Stimulated activated effector memory CD8-positive, alpha-beta T cell treated with anti-CD3 and anti-CD28 coated beads, Interleukin-12 subunit alpha, Interleukin-12 subunit beta, amount 100 ng/mL, for 72 hours (primary cell): ENCODE results near the gene EPS8L1.
"Not testable (repeated sequence)": the region's sequence is repeated elsewhere in the genome, so short reads cannot be mapped to it uniquely, and the experiment has no call there.

Experiments
- ATAC-seq: fragments of 150-1000 bp; cut with Tn5 transposase; 2 replicates; pipeline ENCODE4 v1.10.0; 2021
- DNase-seq, 2 donors: peaks; one replicate each; pipeline ENCODE4 v3.0.0; 2021 to 2022; ENCODE audit warnings: low spot score in 2 of 2
- H3K27ac Mint-ChIP-seq: one replicate; pipeline ENCODE4 v1.8.0; 2022; ENCODE audit warnings: mild to moderate bottlenecking, mixed read lengths
- H3K36me3 Mint-ChIP-seq: one replicate; pipeline ENCODE4 v1.8.0; 2022; ENCODE audit warnings: mild to moderate bottlenecking, mixed read lengths
- H3K4me1 Mint-ChIP-seq: one replicate; pipeline ENCODE4 v1.8.0; 2022; ENCODE audit warnings: mixed read lengths
- H3K4me3 Mint-ChIP-seq: one replicate; pipeline ENCODE4 v1.8.0; 2022; ENCODE audit warnings: mild to moderate bottlenecking, mixed read lengths
- H3K9me3 Mint-ChIP-seq: one replicate; pipeline ENCODE4 v1.8.0; 2022; ENCODE audit warnings: mixed read lengths

Gene EPS8L1

DNA sequence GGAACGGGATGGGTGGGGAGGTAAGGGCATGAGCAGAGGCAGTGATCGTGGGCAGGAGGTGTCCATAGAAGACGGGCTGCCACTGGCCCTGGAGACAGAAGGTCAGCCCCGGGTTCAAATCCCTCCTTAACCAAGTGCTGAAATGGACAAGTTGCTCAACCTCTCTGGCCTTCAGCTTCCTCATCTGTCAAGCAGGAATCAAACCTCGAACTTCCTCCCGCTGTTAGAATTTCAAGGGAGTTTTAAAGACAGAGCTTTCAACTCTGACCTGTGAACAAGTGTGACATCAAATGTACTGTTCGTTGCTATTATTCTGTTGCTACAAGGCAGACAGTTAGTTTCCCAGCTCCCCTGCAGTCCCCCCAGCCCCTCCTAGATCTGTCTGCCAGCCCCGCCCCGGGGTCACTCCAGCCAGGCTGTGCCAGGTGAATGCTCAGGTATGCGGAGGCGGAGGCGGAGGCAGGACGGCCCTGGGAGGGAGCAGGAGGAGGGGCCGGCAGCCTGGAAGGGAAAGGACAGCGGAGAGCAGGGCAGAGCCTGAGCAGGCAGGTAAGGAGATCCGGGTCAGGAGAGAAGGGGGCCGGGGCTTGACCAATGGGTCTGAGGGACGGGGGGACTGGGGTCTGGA, at the start of gene EPS8L1:
EPS8L1 (plus strand) TSS at position 499 of the 628 bp plus-strand sequence. CDS start 576 bp downstream, outside the sequence.
- H3K4me3 Mint-ChIP-seq = no peak within 1 kb of the TSS
- no peaks in the 10 kb centered on the region for H3K36me3 Mint-ChIP-seq
- no peaks in the 10 kb centered on the region for H3K9me3 Mint-ChIP-seq
- H3K4me1 Mint-ChIP-seq = peaks cover 15% of the 10 kb centered on the region
- no peak within 1 kb of the TSS for H3K27ac Mint-ChIP-seq
- DNase-seq (no peak), ATAC-seq (no peak)

- not testable (repeated sequence) for H3K4me1 Mint-ChIP-seq, ATAC-seq, H3K4me3 Mint-ChIP-seq, DNase-seq, H3K36me3 Mint-ChIP-seq, H3K27ac Mint-ChIP-seq
- H3K9me3 Mint-ChIP-seq = peaks cover 11% of the 10 kb centered on the region
These were observed 48.6 kb upstream of the EPS8L1 start for GRCh38 chr19:55027140-55027471.

DNA sequence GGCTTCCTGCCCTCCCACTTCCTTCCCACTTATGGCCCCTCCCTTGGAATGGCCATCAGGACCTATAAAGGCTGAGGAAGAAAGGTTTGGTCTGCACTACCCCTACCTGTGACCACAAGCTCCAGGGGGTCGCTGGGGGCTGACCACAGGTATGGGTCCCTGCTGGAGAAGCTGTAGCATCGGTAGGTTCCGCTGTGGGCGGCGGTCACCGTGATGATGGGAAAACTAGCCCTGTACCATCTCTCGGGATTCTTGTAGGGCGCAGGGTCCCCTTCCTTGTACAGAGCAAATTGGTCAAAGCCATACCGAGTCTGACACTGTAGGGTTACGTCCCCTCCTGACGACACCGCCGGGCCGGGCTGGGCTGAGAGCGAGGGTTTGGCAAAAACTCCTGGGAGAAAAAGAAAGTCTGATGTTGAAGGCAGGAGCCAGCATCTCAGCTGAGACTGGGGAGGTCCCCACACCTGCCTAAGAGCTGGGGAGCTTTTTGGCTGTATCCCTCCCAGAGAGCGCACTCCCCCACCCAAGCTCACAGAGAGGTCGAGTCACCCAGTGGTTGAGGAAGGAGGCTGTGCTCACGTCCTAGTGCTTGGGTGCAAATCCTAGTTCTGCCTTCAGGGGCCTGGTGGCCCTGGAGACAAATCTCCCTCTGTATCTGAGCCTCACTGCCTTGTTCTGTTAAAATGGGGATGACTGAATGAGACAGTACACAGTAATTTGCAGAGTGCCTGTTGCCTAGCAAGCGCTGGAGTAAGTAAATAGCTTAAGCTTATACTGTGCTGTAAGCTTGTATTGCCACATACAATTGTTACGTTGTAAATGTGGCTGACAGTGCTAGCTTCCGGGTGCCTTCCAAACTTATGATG, 48.0 kb upstream of the EPS8L1 start:
- no peak overlapping the region for H3K4me3 Mint-ChIP-seq
- no peaks in the 10 kb centered on the region for H3K4me1 Mint-ChIP-seq
- ATAC-seq = no peak
- H3K27ac Mint-ChIP-seq = no peak overlapping the region
- H3K9me3 Mint-ChIP-seq = peaks cover 11% of the 10 kb centered on the region
- DNase-seq = no peak
- no peaks in the 10 kb centered on the region for H3K36me3 Mint-ChIP-seq

- Mint-ChIP-seq H3K36me3 (no peaks in the 10 kb centered on the region), H3K4me3 (no peak overlapping the region), H3K9me3 (peaks cover 7% of the 10 kb centered on the region), H3K4me1 (no peaks in the 10 kb centered on the region), H3K27ac (no peak overlapping the region)
- DNase-seq (no peak), ATAC-seq (no peak)
These were observed 46.9 kb upstream of the EPS8L1 start for GRCh38 chr19:55028757-55029156.

DNA sequence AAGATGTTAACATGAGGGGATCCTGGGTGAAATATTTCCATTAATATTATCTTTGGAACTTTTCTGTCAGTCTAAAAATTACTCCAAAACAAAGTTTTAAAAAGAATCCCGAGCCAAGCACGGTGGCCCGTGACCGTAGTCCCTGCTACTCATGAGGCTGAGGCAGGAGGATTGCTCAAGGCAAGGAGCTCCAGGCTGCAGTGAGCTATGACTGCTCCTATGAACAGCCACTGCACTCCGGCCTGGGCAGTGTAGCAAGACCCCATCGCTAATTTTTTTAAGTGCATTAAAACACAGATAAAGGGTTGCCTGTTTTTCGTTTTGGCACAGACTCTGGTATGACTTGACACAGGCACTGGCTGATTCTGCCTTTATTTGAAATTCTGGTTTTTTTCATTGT, 44.5 kb upstream of the EPS8L1 start:
- H3K4me1 Mint-ChIP-seq = no peaks in the 10 kb centered on the region
- H3K9me3 Mint-ChIP-seq = peaks cover 2% of the 10 kb centered on the region
- no peak overlapping the region for H3K4me3 Mint-ChIP-seq
- no peak overlapping the region for H3K27ac Mint-ChIP-seq
- DNase-seq (no peak), ATAC-seq (no peak)
- H3K36me3 Mint-ChIP-seq = no peaks in the 10 kb centered on the region

DNA sequence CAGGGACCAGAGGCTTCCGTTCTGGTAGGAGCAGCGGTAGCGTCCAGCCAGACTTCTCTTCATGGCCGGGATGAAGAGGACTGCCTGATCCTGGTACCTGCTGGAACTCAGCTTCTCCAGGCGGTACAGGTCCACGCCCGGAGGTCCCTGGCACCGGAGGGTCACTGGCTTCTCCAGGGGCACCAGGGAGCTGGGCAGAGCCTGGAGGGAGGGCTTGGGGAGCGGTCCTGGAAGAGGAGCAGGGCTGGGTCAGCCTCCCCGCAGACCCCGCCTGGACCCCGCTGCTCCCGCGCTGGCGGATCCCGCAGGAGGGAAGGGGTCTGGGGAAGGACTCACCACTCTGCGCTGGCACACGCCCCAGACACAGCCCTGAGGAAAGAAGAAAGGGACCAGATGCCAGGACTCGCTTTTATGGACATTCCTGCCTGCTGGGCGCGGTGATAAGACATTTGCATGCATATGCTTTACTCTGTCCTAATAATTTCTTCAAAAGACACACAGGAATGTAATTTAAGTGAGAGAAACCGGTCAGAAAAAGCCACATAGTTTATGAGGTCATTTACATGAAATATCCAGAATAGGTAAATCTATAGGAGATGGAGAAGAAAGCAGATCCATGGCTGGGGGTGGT, 43.4 kb upstream of the EPS8L1 start:
- H3K4me1 Mint-ChIP-seq = no peaks in the 10 kb centered on the region
- no peak overlapping the region for H3K27ac Mint-ChIP-seq
- H3K9me3 Mint-ChIP-seq = no peaks in the 10 kb centered on the region
- H3K36me3 Mint-ChIP-seq = no peaks in the 10 kb centered on the region
- ATAC-seq = no peak
- no peak overlapping the region for H3K4me3 Mint-ChIP-seq
- DNase-seq = no peak

DNA sequence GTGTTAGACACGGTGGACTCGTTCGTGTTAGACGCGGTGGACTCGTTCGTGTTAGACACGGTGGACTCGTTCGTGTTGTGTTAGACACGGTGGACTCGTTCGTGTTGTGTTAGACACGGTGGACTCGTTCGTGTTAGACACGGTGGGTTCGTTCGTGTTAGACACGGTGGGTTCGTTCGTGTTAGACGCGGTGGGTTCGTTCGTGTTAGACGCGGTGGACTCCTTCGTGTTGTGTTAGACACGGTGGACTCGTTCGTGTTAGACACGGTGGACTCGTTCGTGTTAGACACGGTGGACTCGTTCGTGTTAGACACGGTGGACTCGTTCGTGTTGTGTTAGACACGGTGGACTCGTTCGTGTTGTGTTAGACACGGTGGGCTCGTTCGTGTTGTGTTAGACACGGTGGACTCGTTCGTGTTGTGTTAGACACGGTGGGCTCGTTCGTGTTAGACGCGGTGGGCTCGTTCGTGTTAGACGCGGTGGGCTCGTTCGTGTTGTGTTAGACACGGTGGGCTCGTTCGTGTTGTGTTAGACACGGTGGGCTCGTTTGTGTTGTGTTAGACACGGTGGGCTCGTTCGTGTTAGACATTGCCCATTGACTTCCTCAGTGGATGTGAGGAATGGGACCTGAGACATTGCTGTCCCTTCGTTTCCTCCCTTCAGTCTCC, 42.6 kb upstream of the EPS8L1 start:
- not testable (repeated sequence) for H3K27ac Mint-ChIP-seq, H3K4me3 Mint-ChIP-seq, DNase-seq, H3K36me3 Mint-ChIP-seq, H3K4me1 Mint-ChIP-seq, ATAC-seq, H3K9me3 Mint-ChIP-seq

DNA sequence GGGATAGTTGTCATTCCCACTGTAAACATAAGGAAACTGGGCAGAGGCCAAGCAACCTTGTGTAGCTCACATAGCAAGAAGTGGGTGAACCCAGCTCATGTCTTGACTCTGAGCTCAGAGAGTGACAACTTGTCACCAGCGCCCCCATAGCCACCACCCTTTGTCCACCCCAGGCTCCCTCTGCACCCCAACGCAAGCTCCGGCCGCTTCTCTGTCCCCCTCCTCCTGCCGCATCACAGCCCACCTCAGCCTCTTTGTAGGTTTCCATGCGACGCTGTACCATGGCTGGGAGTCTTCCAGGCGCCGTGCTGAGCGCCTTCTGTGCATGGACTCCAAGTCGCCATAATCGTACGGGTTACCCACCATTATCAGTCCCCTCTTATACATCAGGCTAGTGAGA, 40.9 kb upstream of the EPS8L1 start:
- Mint-ChIP-seq H3K4me1 (no peaks in the 10 kb centered on the region), H3K27ac (no peak overlapping the region), H3K4me3 (no peak overlapping the region), H3K36me3 (no peaks in the 10 kb centered on the region), H3K9me3 (no peaks in the 10 kb centered on the region)
- ATAC-seq = no peak
- no peak for DNase-seq

DNA sequence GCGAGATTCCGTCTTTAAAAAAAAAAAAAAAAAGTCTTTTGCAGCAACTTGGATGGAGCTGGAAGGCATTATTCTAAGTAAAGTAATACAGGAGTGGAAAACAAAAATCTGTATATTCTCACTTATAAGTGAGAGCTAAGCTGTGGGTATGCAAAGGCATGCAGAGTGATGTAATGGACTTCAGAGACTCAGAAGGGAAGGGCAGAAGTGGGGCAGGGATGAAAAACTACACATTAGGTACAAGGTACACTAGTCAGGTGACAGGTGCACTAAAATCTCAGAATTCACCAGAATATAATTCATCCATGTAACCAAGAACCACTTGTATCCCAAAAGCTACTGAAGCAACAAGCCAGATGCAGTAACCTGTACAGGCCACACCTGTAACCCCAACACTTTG, 39.6 kb upstream of the EPS8L1 start:
- Mint-ChIP-seq H3K36me3 (no peaks in the 10 kb centered on the region), H3K9me3 (no peaks in the 10 kb centered on the region), H3K4me3 (no peak overlapping the region), H3K27ac (no peak overlapping the region), H3K4me1 (peaks cover under 1% of the 10 kb centered on the region)
- ATAC-seq (no peak), DNase-seq (no peak)

- DNase-seq, H3K36me3 Mint-ChIP-seq, H3K9me3 Mint-ChIP-seq, H3K4me3 Mint-ChIP-seq, H3K27ac Mint-ChIP-seq, ATAC-seq: not testable (repeated sequence)
- peaks cover 16% of the 10 kb centered on the region for H3K4me1 Mint-ChIP-seq
These were observed 38.1 kb upstream of the EPS8L1 start for GRCh38 chr19:55037603-55038002.

GRCh38 chr19:55040654-55041053, 35.0 kb upstream of the EPS8L1 start:
- not testable (repeated sequence) for H3K27ac Mint-ChIP-seq, ATAC-seq, H3K4me3 Mint-ChIP-seq, H3K9me3 Mint-ChIP-seq, DNase-seq
- Mint-ChIP-seq H3K36me3 (peaks cover 27% of the 10 kb centered on the region), H3K4me1 (peaks cover 19% of the 10 kb centered on the region)

DNA sequence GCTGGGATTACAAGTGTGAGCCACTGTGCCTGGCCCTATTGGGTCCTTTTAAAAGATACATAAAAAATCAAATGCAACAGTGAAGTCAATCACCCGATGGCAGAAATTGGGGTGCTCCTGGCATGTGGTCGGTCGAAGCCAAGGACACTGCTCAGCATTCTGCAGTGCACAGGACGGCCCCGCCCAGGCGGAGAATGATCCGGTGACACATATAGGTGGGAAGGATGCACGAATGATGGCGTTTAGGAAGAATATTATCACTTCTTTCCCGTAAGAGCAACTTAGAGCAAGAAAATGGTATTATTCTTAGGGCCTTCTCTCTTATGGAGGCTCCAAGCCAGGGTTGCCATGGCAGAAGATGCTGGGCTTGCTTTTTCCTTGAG, 34.4 kb upstream of the EPS8L1 start:
- no peaks in the 10 kb centered on the region for H3K9me3 Mint-ChIP-seq
- ATAC-seq (no peak), DNase-seq (no peak)
- H3K4me3 Mint-ChIP-seq = peak overlapping the region; percentile 57
- peaks cover 30% of the 10 kb centered on the region for H3K36me3 Mint-ChIP-seq
- peaks cover 19% of the 10 kb centered on the region for H3K4me1 Mint-ChIP-seq
- peak overlapping the region; percentile 74 for H3K27ac Mint-ChIP-seq

- Mint-ChIP-seq H3K4me3 (peak overlapping the region; percentile 57), H3K27ac (peak overlapping the region; percentile 74), H3K9me3 (no peaks in the 10 kb centered on the region), H3K36me3 (peaks cover 35% of the 10 kb centered on the region), H3K4me1 (peaks cover 19% of the 10 kb centered on the region)
- ATAC-seq (peak; percentile 66), DNase-seq (no peak)
These were observed 33.9 kb upstream of the EPS8L1 start for GRCh38 chr19:55041627-55042343.

DNA sequence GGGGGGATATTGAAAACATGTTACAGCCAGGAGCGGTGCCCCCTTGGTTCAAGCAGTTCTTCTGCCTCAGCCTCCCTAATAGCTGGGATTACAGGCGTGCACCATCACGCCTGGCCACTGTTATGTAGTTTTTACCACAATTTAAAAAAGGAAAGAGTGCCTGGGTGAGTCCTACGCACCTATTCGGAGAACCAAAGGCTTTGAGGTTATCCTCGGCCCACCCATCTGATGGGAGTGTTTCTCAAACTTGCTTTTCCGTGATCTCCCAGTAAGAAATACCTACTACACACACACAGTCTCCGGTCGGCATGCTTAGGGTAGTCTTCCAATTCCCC, 33.4 kb upstream of the EPS8L1 start:
- no peak for ATAC-seq
- H3K9me3 Mint-ChIP-seq = no peaks in the 10 kb centered on the region
- peaks cover 37% of the 10 kb centered on the region for H3K36me3 Mint-ChIP-seq

DNA sequence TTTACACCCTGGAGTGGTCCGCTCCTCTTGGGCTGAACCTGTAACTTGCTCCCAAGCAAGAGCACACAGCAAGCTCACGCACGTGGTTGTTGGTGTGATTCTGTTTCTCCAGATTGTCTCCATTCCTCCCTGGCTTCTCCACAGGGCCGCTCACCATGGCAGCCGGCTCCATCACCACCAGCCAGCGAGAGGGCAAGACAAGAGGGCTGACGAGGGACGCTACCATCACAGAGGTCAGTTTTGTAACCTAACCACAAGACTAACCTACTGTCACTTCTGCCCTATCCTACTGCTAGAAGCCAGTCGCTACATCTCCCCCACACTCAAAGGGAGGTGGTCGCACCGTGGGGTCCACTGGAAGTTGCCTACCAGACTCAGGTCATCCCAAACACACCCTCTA, 33.0 kb upstream of the EPS8L1 start:
- Mint-ChIP-seq H3K4me3 (peak overlapping the region; percentile 57), H3K9me3 (no peaks in the 10 kb centered on the region), H3K4me1 (peaks cover 19% of the 10 kb centered on the region), H3K36me3 (peaks cover 37% of the 10 kb centered on the region), H3K27ac (peak overlapping the region; percentile 74)
- ATAC-seq (no peak), DNase-seq (no peak)

More for the DNA sequence above, 33.4 kb upstream of the EPS8L1 start:
- DNase-seq = no peak
- Mint-ChIP-seq H3K4me3 (peak overlapping the region; percentile 57), H3K27ac (peak overlapping the region; percentile 74), H3K4me1 (peaks cover 19% of the 10 kb centered on the region)
